ENCODE measurements around the gene SNX8. TPM values are rescaled to one million over a fixed set of nuclear protein-coding genes. Genes with fewer than 3 reads are reported as not detected.

The SNX8 gene
- total and polyA plus RNA-seq, 2 experiments from 2014 or later = 24.7 to 81.4 TPM

DNA sequence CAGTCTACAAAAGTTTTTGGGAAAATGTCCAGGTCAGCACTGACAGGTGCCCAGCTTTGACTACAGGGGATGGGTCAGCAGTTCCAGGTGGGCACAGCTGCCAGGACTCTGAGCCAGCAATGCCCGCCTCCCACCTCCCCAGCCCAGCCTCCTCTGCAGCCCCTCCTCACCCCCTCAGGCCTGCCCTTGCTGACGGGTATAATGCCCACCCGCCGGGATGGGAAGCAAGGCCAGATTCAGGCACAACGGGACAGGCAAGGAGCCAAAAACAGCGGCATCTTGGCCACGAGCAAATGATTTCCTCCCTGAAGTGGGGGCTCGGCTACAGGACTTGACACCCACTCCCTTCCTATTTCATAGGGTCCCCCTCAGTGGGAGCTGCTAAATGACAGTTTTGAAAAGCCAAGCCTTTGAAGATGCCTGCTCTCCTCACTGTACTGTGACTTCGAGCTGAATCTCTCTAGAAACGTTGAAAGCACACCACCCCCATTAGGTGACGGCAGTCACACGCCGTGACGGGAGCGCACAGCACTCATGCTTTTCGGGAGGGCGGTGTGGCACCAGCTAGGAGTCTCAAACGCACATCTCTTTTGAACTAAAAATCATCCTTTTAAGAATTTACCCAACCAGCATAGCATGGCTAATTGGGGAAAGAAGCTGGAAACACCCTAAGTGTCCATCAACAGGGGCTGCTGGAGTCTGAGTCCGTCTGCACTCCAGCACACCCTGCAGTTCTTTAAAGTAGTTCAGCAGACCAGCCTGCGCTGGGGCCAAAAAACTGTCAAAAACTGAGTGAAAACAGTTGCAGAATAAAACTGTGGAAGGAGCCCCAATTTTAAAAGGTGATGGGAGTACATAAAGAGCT, 111.1 kb downstream of the SNX8 start:
- Histone ChIP-seq H3K9me3 (ENCODE audit: low read depth) (no peaks in the 10 kb centered on the region), H3K79me2 (no peaks in the 10 kb centered on the region), H3K36me3 (replicated peaks; ENCODE audit: insufficient read depth, low read depth) (no peaks in the 10 kb centered on the region), H2AFZ (no peak overlapping the region), H3K9me2 (replicated peaks; ENCODE audit: insufficient read depth) (no peaks in the 10 kb centered on the region), H3K4me2 (peak overlapping the region; percentile 34), H3K27ac (no peak overlapping the region), H3K4me3 (no peak overlapping the region), H3K4me1 (ENCODE audit: insufficient read depth) (peaks cover 25% of the 10 kb centered on the region), H4K20me1 (ENCODE audit: insufficient read depth, poor library complexity, severe bottlenecking) (no peaks in the 10 kb centered on the region), H3K27me3 (no peaks in the 10 kb centered on the region)
- peak; percentile 43 for DNase-seq (ENCODE audit: low spot score)
- TF ChIP-seq EZH2 (IDR thresholded peaks at IDR 0.05; ENCODE audit: borderline replicate concordance) (no peak), EZH2phosphoT487 (IDR thresholded peaks at IDR 0.05; ENCODE audit: low read depth, severe bottlenecking, unreplicated experiment) (no peak)
- TF ChIP-seq, protein P1, sequence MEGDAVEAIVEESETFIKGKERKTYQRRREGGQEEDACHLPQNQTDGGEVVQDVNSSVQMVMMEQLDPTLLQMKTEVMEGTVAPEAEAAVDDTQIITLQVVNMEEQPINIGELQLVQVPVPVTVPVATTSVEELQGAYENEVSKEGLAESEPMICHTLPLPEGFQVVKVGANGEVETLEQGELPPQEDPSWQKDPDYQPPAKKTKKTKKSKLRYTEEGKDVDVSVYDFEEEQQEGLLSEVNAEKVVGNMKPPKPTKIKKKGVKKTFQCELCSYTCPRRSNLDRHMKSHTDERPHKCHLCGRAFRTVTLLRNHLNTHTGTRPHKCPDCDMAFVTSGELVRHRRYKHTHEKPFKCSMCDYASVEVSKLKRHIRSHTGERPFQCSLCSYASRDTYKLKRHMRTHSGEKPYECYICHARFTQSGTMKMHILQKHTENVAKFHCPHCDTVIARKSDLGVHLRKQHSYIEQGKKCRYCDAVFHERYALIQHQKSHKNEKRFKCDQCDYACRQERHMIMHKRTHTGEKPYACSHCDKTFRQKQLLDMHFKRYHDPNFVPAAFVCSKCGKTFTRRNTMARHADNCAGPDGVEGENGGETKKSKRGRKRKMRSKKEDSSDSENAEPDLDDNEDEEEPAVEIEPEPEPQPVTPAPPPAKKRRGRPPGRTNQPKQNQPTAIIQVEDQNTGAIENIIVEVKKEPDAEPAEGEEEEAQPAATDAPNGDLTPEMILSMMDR (IDR thresholded peaks at IDR 0.05; ENCODE audit: poor library complexity) = peak; percentile 36
- 87% methylated on average over 20 of the region's 20 CpGs for WGBS (ENCODE audit: low lambda C conversion rate, missing lambda C conversion rate)

DNA sequence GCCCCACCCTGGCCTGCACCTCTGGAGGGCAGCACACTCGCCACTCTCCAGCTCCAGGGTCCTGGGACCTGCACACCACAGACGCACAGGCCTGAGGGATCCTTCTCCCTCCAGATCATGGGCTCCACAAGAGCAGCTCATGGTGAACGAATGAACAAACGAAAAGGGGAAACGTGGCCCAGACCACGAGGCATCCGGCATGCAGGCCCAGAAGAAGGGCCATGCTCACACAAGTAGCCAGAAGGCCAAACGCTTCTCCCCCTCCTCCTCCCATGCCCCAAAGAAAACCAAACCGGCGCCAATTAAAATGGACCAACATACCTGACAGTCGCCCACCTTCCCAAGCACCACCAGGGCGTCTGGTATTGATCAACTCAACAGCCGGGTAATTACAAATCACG, 111.9 kb downstream of the SNX8 start:
- no peaks in the 10 kb centered on the region for H3K79me2 ChIP-seq
- H3K27ac ChIP-seq = no peak overlapping the region
- peaks cover 25% of the 10 kb centered on the region for H3K4me1 ChIP-seq (ENCODE audit: insufficient read depth)
- WGBS (ENCODE audit: low lambda C conversion rate, missing lambda C conversion rate) = 82% methylated on average over 14 of the region's 14 CpGs
- no peak for DNase-seq (ENCODE audit: low spot score)
- TF ChIP-seq EZH2 (IDR thresholded peaks at IDR 0.05; ENCODE audit: borderline replicate concordance) (no peak), EZH2phosphoT487 (IDR thresholded peaks at IDR 0.05; ENCODE audit: low read depth, severe bottlenecking, unreplicated experiment) (no peak)
- TF ChIP-seq, protein P1 (IDR thresholded peaks at IDR 0.05; ENCODE audit: poor library complexity) = no peak
- H3K9me3 ChIP-seq (ENCODE audit: low read depth) = no peaks in the 10 kb centered on the region
- no peak overlapping the region for H2AFZ ChIP-seq
- no peaks in the 10 kb centered on the region for H3K9me2 ChIP-seq (replicated peaks; ENCODE audit: insufficient read depth)
- no peaks in the 10 kb centered on the region for H3K27me3 ChIP-seq
- H3K36me3 ChIP-seq (replicated peaks; ENCODE audit: insufficient read depth, low read depth) = no peaks in the 10 kb centered on the region
- no peak overlapping the region for H3K4me2 ChIP-seq
- H4K20me1 ChIP-seq (ENCODE audit: insufficient read depth, poor library complexity, severe bottlenecking) = no peaks in the 10 kb centered on the region
- no peak overlapping the region for H3K4me3 ChIP-seq

Small RNA genes lying within 50 kb of the gene (microRNA-seq; reads per million reads assigned to microRNA genes)
- gene MIR6836 = 1.8 reads per million

Other genes with a start within 250 kb of the SNX8 start
- 31.0 and 31.6 TPM in 2 replicates for gene MAD1L1, start 81.5 kb downstream of the SNX8 start, total RNA-seq
- gene MAD1L1, start 81.5 kb downstream of the SNX8 start, polyA plus RNA-seq = 30.7 TPM in 2 replicates
- 14.8 and 17.9 TPM in 2 replicates for gene MRM2, start 72.2 kb downstream of the SNX8 start, total RNA-seq
- 27.5 and 31.3 TPM in 2 replicates for gene MRM2, start 72.2 kb downstream of the SNX8 start, polyA plus RNA-seq
- 6.5 and 9.6 TPM in 2 replicates for gene NUDT1, start 72.2 kb downstream of the SNX8 start, total RNA-seq
- 16.3 and 21.0 TPM in 2 replicates for gene NUDT1, start 72.2 kb downstream of the SNX8 start, polyA plus RNA-seq
- 122 and 131 TPM in 2 replicates for gene EIF3B, start 40.4 kb upstream of the SNX8 start, total RNA-seq
- 139 and 145 TPM in 2 replicates for gene EIF3B, start 40.4 kb upstream of the SNX8 start, polyA plus RNA-seq
- 7.2 and 8.4 TPM in 2 replicates for gene CHST12, start 89.2 kb upstream of the SNX8 start, total RNA-seq
- gene CHST12, start 89.2 kb upstream of the SNX8 start, polyA plus RNA-seq = 21.5 and 23.2 TPM in 2 replicates
- gene GRIFIN, start 162.0 kb upstream of the SNX8 start, total RNA-seq = not detected in 2 replicates
- gene GRIFIN, start 162.0 kb upstream of the SNX8 start, polyA plus RNA-seq = not detected in 2 replicates
- 4.5 and 7.5 TPM in 2 replicates for gene LFNG, start 205.3 kb upstream of the SNX8 start, total RNA-seq
- gene LFNG, start 205.3 kb upstream of the SNX8 start, polyA plus RNA-seq = 1.2 and 1.6 TPM in 2 replicates
- gene BRAT1, start 241.1 kb upstream of the SNX8 start, total RNA-seq = 15.7 and 19.2 TPM in 2 replicates
- 37.8 and 45.0 TPM in 2 replicates for gene BRAT1, start 241.1 kb upstream of the SNX8 start, polyA plus RNA-seq
- gene IQCE, start 244.5 kb upstream of the SNX8 start, total RNA-seq = 8.2 and 13.3 TPM in 2 replicates
- gene IQCE, start 244.5 kb upstream of the SNX8 start, polyA plus RNA-seq = 10.0 and 11.8 TPM in 2 replicates

Data from hepatocyte (in vitro differentiated cells).